Spinal cord (tissue), 10 donors: Measurements from ENCODE around the gene TREM2. TPM values are rescaled to one million over a fixed set of nuclear protein-coding genes. Genes with fewer than 3 reads are reported as not detected.

Experiments
- DNase-seq, 6 donors: peaks; one replicate each; pipeline versions ENCODE4 v3.0.0 to v3.0.0-alpha.2; 2013 to 2015; ENCODE audit warnings: low spot score in 6 of 6, low read depth in 4 of 6
- H3K27ac ChIP-seq: one replicate; pipeline ENCODE4 v1.5.1; 2013; ENCODE audit warnings: low read depth, low read length, control low read depth
- H3K27me3 ChIP-seq: one replicate; pipeline ENCODE4 v1.6.1; 2013; ENCODE audit warnings: low read length; ENCODE audit not compliant: control insufficient read depth, insufficient read depth
- H3K36me3 ChIP-seq: one replicate; pipeline ENCODE4 v1.6.1; 2013; ENCODE audit warnings: low read length; ENCODE audit not compliant: control insufficient read depth, insufficient read depth
- H3K4me1 ChIP-seq: one replicate; pipeline ENCODE4 v1.6.1; 2013; ENCODE audit warnings: low read length; ENCODE audit not compliant: control insufficient read depth, insufficient read depth
- H3K4me3 ChIP-seq: one replicate; pipeline ENCODE4 v1.5.1; 2013; ENCODE audit warnings: low read depth, low read length, control low read depth
- H3K9me3 ChIP-seq: one replicate; pipeline ENCODE4 v1.6.1; 2013; ENCODE audit warnings: low read length; ENCODE audit not compliant: control insufficient read depth, insufficient read depth
- WGBS: methylation state at CpG from one replicate; pipeline ENCODE4 v1.1.5; 2013; ENCODE audit warnings: missing lambda C conversion rate; ENCODE audit not compliant: insufficient coverage; 5-methylcytosine and 5-hydroxymethylcytosine counted together
- polyA plus RNA-seq, 2 donors: library from polyadenylated mRNA; unstranded; fragments of 120-200 nt; gene quantifications; one replicate each; pipeline ENCODE4 v1.2.1, GENCODE V29; 2013; ENCODE audit not compliant: insufficient read length in 2 of 2
- total RNA-seq, 2 donors: library from RNA; depleted of rRNA in 1 of 2; stranded (reverse); fragments of 120-200 nt in 1 of 2; fragments of >200 nt in 1 of 2; gene quantifications; one replicate each; pipeline versions ENCODE4 v1.2.3 to v1.2.4, GENCODE V29; 2013 to 2014
- donor health status: healthy.

The TREM2 gene
- total and polyA plus RNA-seq, 4 donors, result 20.9 to 27.4 (median 23.4) TPM

- WGBS, result no CpG with 5 or more reads among the region's 1 CpG
- DNase-seq, result no peak
Measured at GRCh38 chr6:41175084-41175483, 12.2 kb upstream of the TREM2 start.

DNA sequence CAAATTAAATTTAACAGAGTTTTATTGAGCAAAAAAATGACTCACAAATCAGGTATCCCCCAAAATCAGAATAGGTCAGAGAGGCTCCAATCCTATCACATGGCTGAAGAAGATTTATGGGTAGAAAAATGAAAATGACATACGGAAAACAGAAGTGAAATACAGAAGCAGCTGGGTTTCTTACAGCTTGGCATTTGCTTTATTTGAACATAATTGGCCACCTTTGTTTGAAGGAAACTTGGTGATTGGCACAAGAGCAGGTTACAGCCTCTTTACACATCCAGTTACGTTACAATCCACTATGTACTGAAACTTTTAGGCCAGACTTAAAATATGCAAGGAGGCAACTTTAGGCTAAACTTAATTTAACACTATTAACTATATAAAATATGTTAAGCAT is 11.7 kb upstream of the TREM2 start:
- Histone ChIP-seq H3K36me3 (no peaks in the 10 kb centered on the region), H3K27me3 (no peaks in the 10 kb centered on the region), H3K4me3 (no peak overlapping the region), H3K4me1 (no peaks in the 10 kb centered on the region), H3K9me3 (no peaks in the 10 kb centered on the region), H3K27ac (no peak overlapping the region)
- DNase-seq, result no peak
- 100% methylated on average over 1 of the region's 2 CpGs for WGBS

More at GRCh38 chr6:41175084-41175483, 12.2 kb upstream of the TREM2 start:
- no peak overlapping the region for H3K4me3 ChIP-seq
- H3K27ac ChIP-seq, result no peak overlapping the region
- no peaks in the 10 kb centered on the region for H3K27me3 ChIP-seq
- no peaks in the 10 kb centered on the region for H3K36me3 ChIP-seq
- no peaks in the 10 kb centered on the region for H3K4me1 ChIP-seq
- no peaks in the 10 kb centered on the region for H3K9me3 ChIP-seq

DNA sequence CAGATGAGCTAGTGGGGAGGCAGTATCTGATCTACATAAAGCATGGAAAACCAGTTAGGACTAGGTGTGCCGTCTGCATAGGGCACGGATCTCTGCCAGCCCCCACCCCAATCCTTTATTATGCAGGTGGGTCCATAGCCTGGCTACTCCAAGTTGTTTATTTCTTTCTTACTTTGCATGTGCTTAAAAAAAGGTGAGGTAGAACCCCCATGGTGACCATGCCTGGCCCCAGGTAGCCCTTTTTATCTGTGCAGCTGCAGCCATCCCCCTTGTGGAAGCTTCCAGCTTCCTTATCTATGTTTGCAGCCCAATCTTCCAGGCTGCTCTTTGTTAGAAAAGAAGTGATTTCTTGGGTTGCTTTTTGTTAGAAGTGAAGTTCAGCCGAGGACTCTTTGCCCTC is 9.0 kb upstream of the TREM2 start:
- Histone ChIP-seq H3K27ac (no peak overlapping the region), H3K36me3 (no peaks in the 10 kb centered on the region), H3K4me1 (no peaks in the 10 kb centered on the region), H3K27me3 (no peaks in the 10 kb centered on the region), H3K9me3 (no peaks in the 10 kb centered on the region), H3K4me3 (no peak overlapping the region)
- no peak for DNase-seq
- 100% methylated on average over 1 of the region's 3 CpGs for WGBS

DNA sequence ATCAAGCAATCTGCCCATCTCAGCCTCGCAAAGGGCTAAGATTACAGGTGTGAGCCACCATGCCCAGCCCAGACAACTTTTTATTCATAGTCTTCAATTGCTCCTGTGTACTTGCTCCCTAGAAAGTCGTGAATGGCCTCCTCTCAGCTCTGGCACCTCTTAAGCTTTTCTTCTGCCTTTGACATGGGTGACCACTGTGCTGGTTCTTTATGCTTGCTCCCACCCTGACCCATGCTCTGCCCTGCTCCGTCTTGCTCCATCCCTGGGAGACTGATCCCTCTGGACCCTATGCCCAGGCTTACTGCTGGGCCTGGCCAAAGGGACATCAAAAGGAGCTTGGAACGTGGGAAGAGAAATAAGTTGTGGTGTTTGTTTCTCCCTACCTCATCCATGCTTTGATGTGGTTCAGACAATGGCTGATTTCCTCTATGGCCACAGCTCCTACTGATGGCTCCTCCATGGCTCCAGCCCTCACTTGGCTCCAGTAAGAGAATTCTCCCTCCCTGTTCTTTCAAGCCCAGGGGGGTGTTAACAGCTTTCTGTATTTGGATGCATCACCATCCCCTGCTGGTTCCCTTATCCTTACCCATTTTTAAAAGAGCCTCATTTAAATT is 7.7 kb upstream of the TREM2 start:
- H3K27ac ChIP-seq, result no peak overlapping the region
- H3K9me3 ChIP-seq, result no peaks in the 10 kb centered on the region
- H3K36me3 ChIP-seq, result no peaks in the 10 kb centered on the region
- H3K4me3 ChIP-seq, result no peak overlapping the region
- WGBS, result 71% methylated on average over 3 of the region's 4 CpGs
- DNase-seq, result no peak
- no peaks in the 10 kb centered on the region for H3K27me3 ChIP-seq
- H3K4me1 ChIP-seq, result no peaks in the 10 kb centered on the region

DNA sequence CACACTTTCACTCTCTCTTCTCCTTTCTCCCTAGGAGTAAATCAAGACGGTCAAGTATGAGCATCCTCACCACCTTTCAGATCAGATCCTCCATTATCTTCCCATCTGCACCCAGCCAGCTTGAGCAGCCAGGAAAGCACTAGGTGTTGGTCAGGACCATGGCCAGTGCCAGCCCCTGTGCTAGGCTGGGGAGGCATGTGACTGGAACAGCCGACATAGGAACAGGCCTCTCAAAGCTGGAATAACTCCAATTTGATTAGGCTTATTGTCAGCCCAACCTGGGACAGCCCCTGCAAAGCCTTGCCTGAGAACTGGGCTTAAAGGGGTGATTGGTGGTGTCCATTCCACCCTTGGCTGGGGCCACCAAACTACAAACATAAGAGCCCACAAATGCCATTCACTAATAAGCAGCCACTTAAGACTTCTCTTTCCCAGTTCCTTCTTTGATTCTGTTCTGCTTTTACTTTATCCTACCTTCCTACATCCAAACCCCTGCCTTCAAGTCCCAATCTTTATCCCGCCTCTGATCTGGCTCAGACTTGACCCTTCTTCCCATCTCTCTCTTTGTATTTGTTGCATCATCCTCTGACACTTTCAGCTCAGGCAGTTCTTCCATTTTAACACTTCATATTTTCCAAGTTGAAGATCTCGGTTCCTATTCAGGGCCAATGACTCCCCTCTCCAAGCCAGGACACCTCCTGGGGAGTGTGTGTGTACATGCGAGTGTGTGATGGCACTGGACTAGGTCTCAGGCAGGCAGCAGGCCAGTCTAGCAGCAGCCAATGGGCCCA is 4.5 kb upstream of the TREM2 start:
- Histone ChIP-seq H3K4me3 (no peak overlapping the region), H3K9me3 (no peaks in the 10 kb centered on the region), H3K27ac (no peak overlapping the region), H3K36me3 (no peaks in the 10 kb centered on the region), H3K27me3 (no peaks in the 10 kb centered on the region), H3K4me1 (no peaks in the 10 kb centered on the region)
- 72% methylated on average over 4 of the region's 5 CpGs for WGBS
- no peak for DNase-seq

- H3K36me3 ChIP-seq, result no peaks in the 10 kb centered on the region
- WGBS, result no CpG with 5 or more reads among the region's 4 CpGs
- DNase-seq, result peak in 1 of 6 donors; percentile 1
Measured at GRCh38 chr6:41164551-41165120, 1.7 kb upstream of the TREM2 start.

GRCh38 chr6:41163419-41163717 is 452 bp upstream of the TREM2 start:
- Histone ChIP-seq H3K4me3 (no peak overlapping the region), H3K9me3 (no peaks in the 10 kb centered on the region), H3K27ac (no peak overlapping the region), H3K36me3 (no peaks in the 10 kb centered on the region), H3K4me1 (peaks cover 4% of the 10 kb centered on the region), H3K27me3 (no peaks in the 10 kb centered on the region)
- 86% methylated on average over 1 of the region's 1 CpG for WGBS
- DNase-seq, result no peak

More at GRCh38 chr6:41164551-41165120, 1.7 kb upstream of the TREM2 start:
- Histone ChIP-seq H3K4me1 (peaks cover 2% of the 10 kb centered on the region), H3K27me3 (no peaks in the 10 kb centered on the region), H3K9me3 (no peaks in the 10 kb centered on the region), H3K4me3 (no peak overlapping the region), H3K27ac (no peak overlapping the region)

DNA sequence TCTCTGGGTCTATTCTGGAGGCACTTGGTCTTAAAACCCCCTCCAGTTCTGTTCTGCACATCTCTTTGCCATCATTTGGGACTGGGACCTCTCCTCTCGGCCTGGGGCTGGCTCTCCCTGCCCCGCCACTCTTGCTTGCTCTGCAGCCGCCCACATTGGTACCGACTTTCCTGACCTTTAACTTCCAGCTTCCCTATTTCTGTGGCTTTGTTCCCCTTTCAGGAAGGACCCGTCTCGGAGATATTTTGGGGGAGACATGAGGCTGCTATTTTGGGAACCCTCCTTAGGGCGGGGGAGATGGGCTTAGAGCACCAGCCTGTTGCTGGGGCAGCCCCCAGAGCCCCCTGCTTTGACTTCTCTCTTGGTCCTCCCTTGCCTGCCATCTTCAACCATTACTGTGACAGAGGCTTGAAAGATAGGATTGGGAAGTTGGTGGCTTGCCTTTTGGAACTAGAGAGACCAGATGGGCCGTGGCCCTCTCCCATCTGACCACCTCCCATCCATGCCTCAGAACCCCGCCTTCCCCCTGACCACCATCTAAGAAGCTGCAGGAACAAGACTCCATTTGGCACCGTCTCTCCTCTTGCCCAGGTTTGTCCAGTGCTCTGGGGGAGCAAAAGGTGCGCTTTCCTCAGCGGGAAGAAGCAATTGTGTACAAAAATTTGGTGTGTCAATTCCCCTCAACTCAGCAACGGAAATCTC is 914 bp downstream of the TREM2 start:
- Histone ChIP-seq H3K27ac (no peak overlapping the region), H3K4me3 (no peak overlapping the region), H3K4me1 (peaks cover 4% of the 10 kb centered on the region), H3K36me3 (no peaks in the 10 kb centered on the region), H3K9me3 (no peaks in the 10 kb centered on the region), H3K27me3 (no peaks in the 10 kb centered on the region)
- WGBS, result 87% methylated on average over 6 of the region's 13 CpGs
- DNase-seq, result no peak

DNA sequence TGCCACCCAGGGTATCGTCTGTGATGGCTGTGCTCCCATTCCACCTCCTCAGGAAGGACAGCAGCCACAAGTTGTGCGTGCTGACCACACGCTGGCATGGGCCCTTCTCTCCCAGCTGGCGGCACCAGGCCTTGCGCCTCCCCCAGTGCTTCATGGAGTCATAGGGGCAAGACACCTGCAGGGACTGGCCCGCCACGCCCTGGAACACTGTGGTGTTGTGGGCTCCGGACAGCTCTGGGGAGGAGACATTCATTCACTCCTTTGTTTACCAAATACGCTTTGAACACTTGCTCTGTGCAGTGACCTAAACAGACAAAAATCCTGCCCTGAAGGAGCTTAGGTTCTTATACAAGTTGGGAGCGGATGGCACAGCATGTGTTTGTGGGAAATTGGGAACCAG is 1.5 kb downstream of the TREM2 start:
- 94% methylated on average over 5 of the region's 10 CpGs for WGBS
- H3K4me3 ChIP-seq, result no peak overlapping the region

More for the DNA sequence above, 1.5 kb downstream of the TREM2 start:
- Histone ChIP-seq H3K36me3 (no peaks in the 10 kb centered on the region), H3K4me1 (peaks cover 4% of the 10 kb centered on the region), H3K27ac (no peak overlapping the region), H3K27me3 (no peaks in the 10 kb centered on the region), H3K9me3 (no peaks in the 10 kb centered on the region)
- no peak for DNase-seq
